HEK293 (cell line): ENCODE data around the gene FCHSD1.

Source experiments
- CTCF ChIA-PET: fragments of 350-600 bp; formaldehyde crosslinking; extraction: SDS; loops from one replicate; lab custom pipeline; 2021; ENCODE audit warnings: antibody characterized with exemption; lab: Yijun Ruan, JAX
- POLR2A ChIA-PET: fragments of 300-600 bp; formaldehyde crosslinking; extraction: SDS; loops from one replicate; lab custom pipeline; 2020; ENCODE audit warnings: antibody characterized with exemption, inconsistent platforms; lab: Yijun Ruan, JAX
- H3K27ac ChIP-seq: fragments of 200-500 bp; sonication (Bioruptor generic); 2 replicates; pipeline ENCODE4 v1.5.1; 2014; ENCODE audit warnings: low read depth, low read length, control low read depth, inconsistent platforms; ENCODE audit errors: extremely low read depth
- H3K36me3 ChIP-seq, 2 experiments: fragments of 200-500 bp in 1 of 2; sonication (Bioruptor generic) in 1 of 2; 1 replicate in 1 of 2; 2 replicates in 1 of 2; pipeline ENCODE4 v1.5.1; 2014 to 2017; ENCODE audit warnings: inconsistent platforms in 2 of 2, low read length in 2 of 2; ENCODE audit not compliant: control insufficient read depth in 2 of 2, insufficient read depth in 1 of 2
- H3K4me1 ChIP-seq: fragments of 200-500 bp; sonication (Bioruptor generic); 2 replicates; pipeline ENCODE4 v1.5.1; 2014; ENCODE audit warnings: mild to moderate bottlenecking, low read length, inconsistent platforms; ENCODE audit not compliant: control insufficient read depth, insufficient read depth
- H3K4me3 ChIP-seq: 2 replicates; pipeline ENCODE4 v1.5.1; 2011; ENCODE audit warnings: low read depth, mild to moderate bottlenecking, control low read depth, low read length, moderate library complexity
- H3K9me3 ChIP-seq: fragments of 200-500 bp; sonication (Bioruptor generic); 2 replicates; pipeline ENCODE4 v1.5.1; 2014; ENCODE audit warnings: low read depth, low read length, inconsistent platforms; ENCODE audit not compliant: control insufficient read depth, insufficient read depth
- EGR2 ChIP-seq: fragments of 450-650 bp; formaldehyde crosslinking; IDR thresholded peaks from 2 replicates; pipeline ENCODE4 v1.5.1; 2016; ENCODE audit warnings: low read depth, missing biosample characterization, missing genetic modification characterization
- TSHZ1 ChIP-seq: fragments of 450-650 bp; formaldehyde crosslinking; IDR thresholded peaks from 2 replicates; pipeline ENCODE4 v1.5.1; 2016; ENCODE audit warnings: missing biosample characterization, missing genetic modification characterization, borderline replicate concordance
- WT1 ChIP-seq: fragments of 450-650 bp; formaldehyde crosslinking; IDR thresholded peaks from 2 replicates; pipeline ENCODE4 v1.5.1; 2016; ENCODE audit warnings: missing biosample characterization, missing genetic modification characterization
- ZFHX2 ChIP-seq: fragments of 450-650 bp; formaldehyde crosslinking; conservative IDR thresholded peaks from 2 replicates; pipeline ENCODE4 v1.5.1; 2016; ENCODE audit warnings: missing biosample characterization, missing genetic modification characterization
- ZFP3 ChIP-seq: fragments of 450-650 bp; formaldehyde crosslinking; IDR thresholded peaks from 2 replicates; pipeline ENCODE4 v1.5.1; 2016; ENCODE audit warnings: low read depth, missing biosample characterization, missing genetic modification characterization
- ZNF10 ChIP-seq: fragments of 450-650 bp; formaldehyde crosslinking; IDR thresholded peaks from 2 replicates; pipeline ENCODE4 v1.5.1; 2017; ENCODE audit warnings: missing biosample characterization, missing genetic modification characterization
- ZNF133 ChIP-seq: fragments of 450-650 bp; formaldehyde crosslinking; IDR thresholded peaks from 2 replicates; pipeline ENCODE4 v1.5.1; 2016; ENCODE audit warnings: missing biosample characterization, missing genetic modification characterization
- ZNF157 ChIP-seq: fragments of 450-650 bp; formaldehyde crosslinking; IDR thresholded peaks from 2 replicates; pipeline ENCODE4 v1.5.1; 2016; ENCODE audit warnings: missing biosample characterization, missing genetic modification characterization
- ZNF302 ChIP-seq: fragments of 450-650 bp; formaldehyde crosslinking; IDR thresholded peaks from 2 replicates; pipeline ENCODE4 v1.5.1; 2016; ENCODE audit warnings: missing biosample characterization, missing genetic modification characterization, low read depth
- ZNF549 ChIP-seq: fragments of 450-650 bp; IDR thresholded peaks from 2 replicates; pipeline ENCODE4 v1.5.1; 2018; ENCODE audit warnings: missing biosample characterization, missing genetic modification characterization, mild to moderate bottlenecking, inconsistent platforms, moderate library complexity
- ZNF623 ChIP-seq: fragments of 450-650 bp; formaldehyde crosslinking; IDR thresholded peaks from 2 replicates; pipeline ENCODE4 v1.5.1; 2016; ENCODE audit warnings: missing biosample characterization, missing genetic modification characterization
- ZSCAN18 ChIP-seq: fragments of 450-650 bp; formaldehyde crosslinking; IDR thresholded peaks from 2 replicates; pipeline ENCODE4 v1.5.1; 2016; ENCODE audit warnings: missing biosample characterization, missing genetic modification characterization
- TF ChIP-seq, protein P1 (sequence below): fragments of 450-650 bp; formaldehyde crosslinking; IDR thresholded peaks from 2 replicates; pipeline ENCODE4 v1.5.1; 2017; ENCODE audit warnings: missing biosample characterization, mild to moderate bottlenecking, missing genetic modification characterization, moderate library complexity

Gene FCHSD1

GRCh38 chr5:141615991-141616720 lies 35.1 kb downstream of the FCHSD1 start:
- Histone ChIP-seq H3K4me1 (peaks cover 30% of the 10 kb centered on the region), H3K36me3 (peaks cover 8 to 24% of the 10 kb centered on the region in 2 experiments; a peak in 2 of 3 replicates), H3K27ac (no peak overlapping the region), H3K4me3 (no peak overlapping the region; the same call in 1 of the 2 replicates), H3K9me3 (no peaks in the 10 kb centered on the region)
- CTCF ChIA-PET = interaction anchor here (1.0 to 3.9 kb wide), 7 partner anchors 9 to 199 kb away, joined by 3 to 51 read pairs (median 6); no protein-coding TSS in a partner anchor
- TF ChIP-seq ZFHX2 (tag by site-specific recombination) = peak; percentile 96
- TF ChIP-seq EGR2 (tag by site-specific recombination) = peak; percentile 93
- no peak for TF ChIP-seq TSHZ1 (tag by site-specific recombination)
- TF ChIP-seq, protein P1, sequence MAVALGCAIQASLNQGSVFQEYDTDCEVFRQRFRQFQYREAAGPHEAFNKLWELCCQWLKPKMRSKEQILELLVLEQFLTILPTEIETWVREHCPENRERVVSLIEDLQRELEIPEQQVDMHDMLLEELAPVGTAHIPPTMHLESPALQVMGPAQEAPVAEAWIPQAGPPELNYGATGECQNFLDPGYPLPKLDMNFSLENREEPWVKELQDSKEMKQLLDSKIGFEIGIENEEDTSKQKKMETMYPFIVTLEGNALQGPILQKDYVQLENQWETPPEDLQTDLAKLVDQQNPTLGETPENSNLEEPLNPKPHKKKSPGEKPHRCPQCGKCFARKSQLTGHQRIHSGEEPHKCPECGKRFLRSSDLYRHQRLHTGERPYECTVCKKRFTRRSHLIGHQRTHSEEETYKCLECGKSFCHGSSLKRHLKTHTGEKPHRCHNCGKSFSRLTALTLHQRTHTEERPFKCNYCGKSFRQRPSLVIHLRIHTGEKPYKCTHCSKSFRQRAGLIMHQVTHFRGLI = peak; percentile 98
- POLR2A ChIA-PET = interaction anchor here (1.9 kb wide), 1 partner anchor 21 kb away, joined by 27 read pairs; the partner anchor contains the start of genes HDAC3 and RELL2

DNA sequence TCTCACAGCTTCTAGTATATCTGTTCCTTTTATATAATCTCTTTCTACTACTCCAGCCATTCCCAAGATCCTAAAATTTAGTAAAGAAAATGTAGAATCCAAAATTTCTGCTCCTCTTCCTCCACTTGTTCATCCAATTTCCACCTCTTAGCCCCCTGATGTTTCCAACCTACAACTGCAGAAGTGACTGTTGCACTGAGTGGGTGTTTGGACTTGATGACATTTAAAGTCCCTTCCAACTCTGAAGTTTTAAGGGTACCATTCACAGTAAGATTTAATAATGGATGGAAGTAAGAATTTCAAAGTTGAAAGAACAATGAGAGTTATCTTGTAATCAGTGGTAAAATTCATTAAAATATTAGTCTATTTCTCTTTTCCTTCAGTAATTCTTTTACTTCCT lies 37.9 kb downstream of the FCHSD1 start:
- ChIA-PET POLR2A (interaction anchor here (1.3 kb wide), 1 partner anchor 23 kb away, joined by 4 read pairs; the partner anchor contains the start of genes HDAC3 and RELL2), CTCF (interaction anchor here (1.1 to 3.4 kb wide), 5 partner anchors 11 to 49 kb away, joined by 4 to 25 read pairs (median 7); partner anchors contain the start of genes HDAC3 and RELL2)
- Histone ChIP-seq H3K4me1 (peaks cover 30% of the 10 kb centered on the region), H3K27ac (no peak overlapping the region), H3K36me3 (peaks cover 0 to 9% of the 10 kb centered on the region in 2 experiments; a peak in 1 of 3 replicates), H3K4me3 (no peak overlapping the region), H3K9me3 (no peaks in the 10 kb centered on the region)
- TF ChIP-seq ZNF302 (tag by site-specific recombination) (no peak), ZSCAN18 (no peak), ZNF549 (no peak), ZNF133 (tag by site-specific recombination) (no peak), ZNF157 (tag by site-specific recombination) (no peak), EGR2 (tag by site-specific recombination) (peak; percentile 47), ZNF10 (tag by site-specific recombination) (no peak), WT1 (tag by site-specific recombination) (no peak), ZNF623 (tag by site-specific recombination) (no peak), ZFHX2 (tag by site-specific recombination) (peak; percentile 62), ZFP3 (tag by site-specific recombination) (no peak)
